Measurements from ENCODE around the gene RAB5B.

The RAB5B gene, protein sequence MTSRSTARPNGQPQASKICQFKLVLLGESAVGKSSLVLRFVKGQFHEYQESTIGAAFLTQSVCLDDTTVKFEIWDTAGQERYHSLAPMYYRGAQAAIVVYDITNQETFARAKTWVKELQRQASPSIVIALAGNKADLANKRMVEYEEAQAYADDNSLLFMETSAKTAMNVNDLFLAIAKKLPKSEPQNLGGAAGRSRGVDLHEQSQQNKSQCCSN
- total RNA-seq = 33.3 to 100 reads per million in 2 donors

GRCh38 chr12:55973599-55974307 lies at the start of gene RAB5B:
Gene RAB5B (plus strand): TSS chr12:55974078. CDS start chr12:55986961, 12,883 bp downstream.
- DNase-seq = peak; percentile 91

DNA sequence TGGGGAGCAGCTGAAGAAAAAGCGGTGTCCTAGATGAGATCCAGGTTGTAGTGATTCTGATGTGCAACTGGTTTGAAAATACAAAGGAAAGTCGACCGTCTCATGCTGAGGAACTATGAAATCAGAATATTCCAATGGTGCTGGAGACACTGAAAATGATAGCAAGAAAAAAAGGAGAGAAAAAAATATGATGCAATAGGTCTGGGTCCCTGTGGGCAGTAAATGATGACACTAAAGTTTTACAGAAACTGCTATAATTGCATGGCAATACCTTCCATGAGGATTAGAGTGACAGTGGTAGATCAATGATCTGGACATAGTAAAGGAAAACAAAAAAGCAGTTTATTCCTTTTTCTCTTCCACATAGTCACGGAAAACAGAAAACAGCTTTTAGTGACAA lies 48.5 kb upstream of the RAB5B start:
- DNase-seq = no peak

- DNase-seq = no peak
Measured at GRCh38 chr12:55925870-55926737, 47.8 kb upstream of the RAB5B start.

DNA sequence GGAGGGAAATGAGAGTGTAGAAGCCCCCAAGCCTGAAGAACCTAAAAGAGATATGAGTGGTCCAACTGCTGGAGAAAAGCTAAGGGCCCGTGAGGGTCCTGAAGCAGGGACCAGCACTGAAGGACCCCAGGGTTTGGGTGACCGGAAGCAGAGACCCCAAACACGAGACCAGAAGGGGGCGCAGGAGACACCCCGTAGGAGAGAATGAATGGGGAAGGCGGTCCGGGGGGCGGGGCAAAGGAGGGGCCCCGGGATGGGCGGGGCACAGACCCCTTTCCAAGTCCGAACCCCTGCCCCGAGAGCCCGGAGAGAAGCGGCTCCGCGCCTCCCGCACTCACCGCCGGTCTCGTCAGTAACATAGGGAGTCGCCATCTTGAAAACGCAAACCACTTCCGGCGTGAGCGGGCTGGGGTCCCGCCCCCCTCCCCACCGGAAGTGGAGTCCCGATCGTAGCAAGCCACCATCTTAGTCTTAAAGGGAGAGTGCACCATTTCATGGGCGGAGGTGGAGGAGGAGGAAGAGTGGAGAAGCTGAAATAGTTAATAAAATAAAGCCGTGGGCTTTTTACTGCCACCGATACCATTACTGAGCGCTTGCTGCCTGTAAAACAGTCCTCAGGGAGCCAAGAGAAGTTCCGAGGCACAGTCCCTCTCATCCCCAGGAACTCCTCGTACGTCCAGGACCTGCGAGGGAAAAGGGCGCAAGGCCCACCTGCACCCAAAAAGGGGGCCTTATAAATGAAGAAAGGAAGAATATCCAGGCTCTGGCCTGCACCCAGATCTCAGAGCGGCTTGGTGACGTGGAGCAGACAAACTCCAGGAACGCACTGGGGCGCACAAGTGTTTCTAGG lies 46.9 kb upstream of the RAB5B start:
- peak; percentile 80 for DNase-seq

GRCh38 chr12:55927588-55928502 lies 46.0 kb upstream of the RAB5B start, which contains the start of gene PYM1:
Gene PYM1 (minus strand): TSS chr12:55927894. CDS start chr12:55927761, 133 bp downstream.
- peak; percentile 42 for DNase-seq

GRCh38 chr12:55929306-55929791 lies 44.5 kb upstream of the RAB5B start:
- DNase-seq = peak; percentile 71

DNA sequence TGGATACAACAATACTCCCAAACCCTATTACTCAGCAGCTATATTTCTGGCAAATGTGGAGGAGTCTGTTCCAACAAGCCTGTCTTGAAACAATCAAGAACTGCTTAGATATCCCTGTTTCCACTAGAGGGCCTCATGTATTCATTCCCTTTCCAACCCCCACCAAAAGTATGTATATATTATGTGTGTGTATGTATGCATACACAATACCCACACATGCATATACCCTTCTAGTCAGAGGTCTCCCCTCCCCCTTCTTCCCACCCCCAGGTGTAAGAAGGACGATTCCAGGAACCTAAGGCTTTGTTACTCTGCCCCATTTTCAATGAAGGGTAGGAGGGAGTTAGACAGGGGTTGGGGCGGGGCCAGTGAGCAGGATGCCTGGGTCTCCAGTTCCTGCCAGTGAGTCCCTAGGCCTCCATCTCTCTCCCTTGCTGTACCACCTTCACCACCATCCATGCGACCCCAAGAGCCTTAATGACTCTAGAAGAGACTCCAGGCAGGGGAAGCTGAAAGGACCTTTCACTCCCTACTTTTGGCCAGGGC lies 43.0 kb upstream of the RAB5B start, which contains the start of gene DGKA:
DGKA (plus strand) TSS at position 392 of the 546 bp plus-strand sequence. CDS start 5,342 bp downstream, outside the sequence.
- peak; percentile 56 for DNase-seq

GRCh38 chr12:55931317-55931779 lies 42.5 kb upstream of the RAB5B start:
- DNase-seq = no peak

GRCh38 chr12:55931780-55932550 lies 41.9 kb upstream of the RAB5B start:
- no peak for DNase-seq

DNA sequence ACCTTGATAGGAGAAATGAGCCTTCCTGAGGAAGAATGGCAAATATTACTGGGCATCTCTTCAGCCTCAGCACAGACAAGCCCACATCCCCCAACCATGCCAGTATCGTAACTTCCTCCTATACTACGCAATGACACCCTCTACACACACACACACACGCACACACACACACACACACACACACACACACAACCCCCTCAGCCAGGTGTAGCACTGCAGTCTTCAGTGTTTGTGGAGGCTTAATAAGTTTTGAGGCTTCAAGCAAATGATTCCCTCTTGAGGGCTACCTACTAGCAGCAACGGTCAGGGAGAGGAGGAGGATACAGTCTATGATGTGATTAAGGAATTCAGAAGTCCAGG lies 41.3 kb upstream of the RAB5B start:
- DNase-seq = peak; percentile 34

GRCh38 chr12:55933169-55933798 lies 40.6 kb upstream of the RAB5B start:
- DNase-seq = no peak

- no peak for DNase-seq
Measured at GRCh38 chr12:55933799-55934742, 39.8 kb upstream of the RAB5B start.

- DNase-seq = no peak
Measured at GRCh38 chr12:55934773-55935172, 39.1 kb upstream of the RAB5B start.

GRCh38 chr12:55935738-55936151 lies 38.1 kb upstream of the RAB5B start:
- DNase-seq = peak; percentile 27

DNA sequence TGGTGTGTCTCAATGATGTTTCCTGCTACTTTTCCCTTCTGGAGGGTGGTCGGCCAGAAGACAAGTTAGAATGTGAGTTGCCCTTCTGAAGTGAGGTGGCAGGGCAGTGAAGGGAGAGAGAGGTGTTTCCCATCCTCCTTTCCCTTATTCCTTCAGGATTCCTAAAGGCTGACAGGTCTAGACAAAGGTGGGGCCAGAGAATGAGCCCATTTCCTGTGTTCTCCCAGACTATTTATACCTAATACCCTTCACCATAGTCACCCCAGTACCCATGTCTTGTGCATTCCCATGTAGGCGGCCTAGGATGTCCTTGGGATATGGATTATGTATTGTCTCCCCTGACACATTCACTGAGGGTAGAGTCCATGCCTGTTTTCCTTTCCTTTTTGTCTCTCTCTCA lies 35.9 kb upstream of the RAB5B start:
- no peak for DNase-seq

DNA sequence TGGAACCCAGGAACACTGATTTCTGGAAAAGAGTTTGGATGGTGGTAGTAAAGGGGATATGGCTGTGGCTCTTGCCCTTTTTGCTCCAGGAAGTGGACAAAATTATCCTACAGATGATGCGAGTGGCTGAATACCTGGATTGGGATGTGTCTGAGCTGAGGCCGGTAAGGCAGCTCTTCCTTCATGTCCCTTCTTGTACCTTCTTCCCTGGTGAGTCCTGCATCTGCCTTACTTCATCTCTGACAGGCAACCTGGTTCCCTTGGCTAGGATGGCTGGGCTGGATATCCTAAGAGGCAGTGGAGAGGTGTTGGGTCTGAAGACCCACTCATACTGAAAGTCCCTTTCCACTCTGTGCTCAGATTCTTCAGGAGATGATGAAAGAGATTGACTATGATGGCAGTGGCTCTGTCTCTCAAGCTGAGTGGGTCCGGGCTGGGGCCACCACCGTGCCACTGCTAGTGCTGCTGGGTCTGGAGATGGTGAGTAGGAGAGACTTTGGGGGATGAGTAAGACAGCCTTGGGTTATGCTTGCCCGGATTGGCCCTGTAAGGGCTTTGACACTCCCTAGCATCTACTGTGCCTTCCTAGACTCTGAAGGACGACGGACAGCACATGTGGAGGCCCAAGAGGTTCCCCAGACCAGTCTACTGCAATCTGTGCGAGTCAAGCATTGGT lies 34.9 kb upstream of the RAB5B start:
- DNase-seq = no peak

- DNase-seq = peak; percentile 76
Measured at GRCh38 chr12:55940065-55940732, 33.7 kb upstream of the RAB5B start.

Data from T-helper 9 cell (primary cell).